GM12874 (cell line): Measurements from ENCODE around the gene CHD5.

Source experiments
- TF ChIP-seq, protein P1 (sequence below): IDR thresholded peaks from 2 replicates; pipeline ENCODE4 v1.5.1; 2011; ENCODE audit warnings: low read depth, mild to moderate bottlenecking, control low read depth, low read length, moderate library complexity; ENCODE audit not compliant: insufficient read depth

The CHD5 gene

GRCh38 chr1:6065093-6065858 is 114.8 kb downstream of the CHD5 start:
- TF ChIP-seq, protein P1, sequence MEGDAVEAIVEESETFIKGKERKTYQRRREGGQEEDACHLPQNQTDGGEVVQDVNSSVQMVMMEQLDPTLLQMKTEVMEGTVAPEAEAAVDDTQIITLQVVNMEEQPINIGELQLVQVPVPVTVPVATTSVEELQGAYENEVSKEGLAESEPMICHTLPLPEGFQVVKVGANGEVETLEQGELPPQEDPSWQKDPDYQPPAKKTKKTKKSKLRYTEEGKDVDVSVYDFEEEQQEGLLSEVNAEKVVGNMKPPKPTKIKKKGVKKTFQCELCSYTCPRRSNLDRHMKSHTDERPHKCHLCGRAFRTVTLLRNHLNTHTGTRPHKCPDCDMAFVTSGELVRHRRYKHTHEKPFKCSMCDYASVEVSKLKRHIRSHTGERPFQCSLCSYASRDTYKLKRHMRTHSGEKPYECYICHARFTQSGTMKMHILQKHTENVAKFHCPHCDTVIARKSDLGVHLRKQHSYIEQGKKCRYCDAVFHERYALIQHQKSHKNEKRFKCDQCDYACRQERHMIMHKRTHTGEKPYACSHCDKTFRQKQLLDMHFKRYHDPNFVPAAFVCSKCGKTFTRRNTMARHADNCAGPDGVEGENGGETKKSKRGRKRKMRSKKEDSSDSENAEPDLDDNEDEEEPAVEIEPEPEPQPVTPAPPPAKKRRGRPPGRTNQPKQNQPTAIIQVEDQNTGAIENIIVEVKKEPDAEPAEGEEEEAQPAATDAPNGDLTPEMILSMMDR, result no peak

- TF ChIP-seq, protein P1, result no peak
These were observed 117.5 kb downstream of the CHD5 start for GRCh38 chr1:6062670-6063069.

- TF ChIP-seq, protein P1, result no peak
These were observed 120.3 kb downstream of the CHD5 start for GRCh38 chr1:6059866-6060265.

GRCh38 chr1:6057170-6057845 is 122.8 kb downstream of the CHD5 start:
- TF ChIP-seq, protein P1, result no peak

DNA sequence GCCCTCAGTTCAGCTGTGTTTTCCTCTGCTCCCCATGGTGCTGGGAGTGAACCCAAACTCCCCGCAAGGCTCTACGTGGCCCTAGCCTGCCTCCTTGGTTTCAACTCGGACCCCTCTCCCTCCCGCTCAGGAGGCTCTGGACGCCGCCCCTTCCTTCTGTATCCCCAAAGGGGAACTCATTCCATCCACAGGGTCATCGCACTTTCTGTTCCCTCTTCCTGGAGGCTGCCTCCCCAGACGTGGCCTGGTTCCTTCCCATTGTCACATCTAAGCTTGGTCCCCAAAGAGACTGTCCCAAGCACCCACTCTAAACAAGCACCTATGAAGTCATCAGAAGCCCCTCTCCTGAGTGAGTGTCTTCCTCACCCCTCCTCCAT is 123.6 kb downstream of the CHD5 start:
- TF ChIP-seq, protein P1, result no peak

DNA sequence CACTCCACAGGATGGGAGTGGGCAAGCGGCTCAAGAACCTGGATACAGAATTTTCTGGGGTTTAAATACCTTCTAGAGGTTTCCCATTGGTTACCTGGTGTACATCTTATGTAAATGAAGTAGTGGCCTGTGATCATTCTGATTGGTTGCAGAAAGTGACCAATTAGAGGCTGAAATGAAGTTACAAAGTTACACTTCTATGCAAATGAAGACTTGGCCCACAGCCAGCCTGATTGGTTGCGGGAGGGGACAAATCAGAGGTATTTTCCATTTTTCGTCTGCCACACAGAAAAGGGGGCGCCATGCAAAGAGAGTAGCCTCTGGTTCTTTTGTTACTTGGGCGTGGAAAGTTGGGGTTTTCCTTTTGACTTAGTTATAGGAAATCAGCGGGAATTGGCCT is 125.5 kb downstream of the CHD5 start:
- TF ChIP-seq, protein P1, result no peak

DNA sequence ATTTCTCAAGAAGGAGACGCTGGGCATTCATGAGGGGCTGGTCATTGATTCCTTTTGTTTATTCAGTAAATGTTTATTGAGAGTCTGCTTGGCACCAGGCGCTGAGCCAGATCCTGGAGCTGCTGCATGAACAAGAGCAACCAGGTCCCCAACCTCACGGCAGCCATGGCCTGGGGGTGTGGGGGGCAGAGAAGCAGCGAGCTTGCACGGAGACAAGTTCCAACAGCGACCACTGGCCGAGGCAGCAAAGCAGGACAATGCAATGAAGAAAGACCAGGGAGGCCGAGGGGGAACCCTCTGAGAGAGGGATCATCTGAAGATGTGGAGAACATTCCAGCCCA is 126.9 kb downstream of the CHD5 start:
- TF ChIP-seq, protein P1, result no peak
